HepG2 (cell line): ENCODE results near the gene ODAD4. TPM values are rescaled to one million over a fixed set of nuclear protein-coding genes. Genes with fewer than 3 reads are reported as not detected.
"Not testable (repeated sequence)": the region's sequence is repeated elsewhere in the genome, so short reads cannot be mapped to it uniquely, and the experiment has no call there.

ENCODE experiments used
- ATAC-seq: fragments of 200-7000 bp; cut with Tn5 transposase; 3 replicates; pipeline ENCODE4 v1.9.1; 2020; ENCODE audit warnings: mild to moderate bottlenecking, moderate library complexity
- BruUV-seq: library from RNA; stranded (reverse); fragments of 400-500 nt; replicated peaks from 2 replicates; lab custom pipeline; 2021; lab: Mats Ljungman, UMichigan
- CTCF ChIA-PET: fragments of 300-600 bp; formaldehyde crosslinking; extraction: SDS; loops from one replicate; lab custom pipeline; 2021; ENCODE audit warnings: low total read pairs, inconsistent platforms, low intra/inter-chr PET ratio; lab: Yijun Ruan, JAX
- POLR2A ChIA-PET: fragments of 350-600 bp; sonication (Branson Sonifier 250); formaldehyde crosslinking; loops from one replicate; lab custom pipeline; 2020; ENCODE audit warnings: antibody characterized with exemption, inconsistent platforms; lab: Yijun Ruan, JAX
- DNase-seq: peaks from one replicate; pipeline ENCODE4 v3.0.0-alpha.2; 2015; ENCODE audit warnings: low spot score
- FAIRE-seq: peaks from 3 replicates; lab custom pipeline; 2011; peaks lifted over from hg19 to GRCh38; lab: Jason Lieb, UNC
- H2AFZ ChIP-seq: one replicate; pipeline ENCODE4 v1.6.1; 2011; ENCODE audit warnings: low read length, inconsistent platforms
- H3K27ac ChIP-seq: fragments of 300-600 bp; 3 replicates; pipeline ENCODE4 v1.8.0; 2011; ENCODE audit warnings: mixed run types, mild to moderate bottlenecking, mixed read lengths, low read length, inconsistent platforms; ENCODE audit not compliant: insufficient read depth; ENCODE audit errors: extremely low read length
- H3K27me3 ChIP-seq, 2 experiments: fragments of 200-600 bp in 1 of 2; 2 replicates in 1 of 2; 3 replicates in 1 of 2; pipeline versions ENCODE4 v1.6.0 to v1.8.0; 2011; ENCODE audit warnings: low read length in 2 of 2, mild to moderate bottlenecking in 2 of 2, moderate library complexity in 2 of 2, inconsistent platforms in 1 of 2; ENCODE audit not compliant: insufficient read depth in 2 of 2, control insufficient read depth in 1 of 2
- H3K36me3 ChIP-seq, 2 experiments: fragments of 200-600 bp in 1 of 2; replicated peaks in 1 of 2; 2 replicates in 1 of 2; 3 replicates in 1 of 2; pipeline versions ENCODE4 v1.5.1 to v1.8.0; 2011; ENCODE audit warnings: low read length in 2 of 2, inconsistent platforms in 1 of 2; ENCODE audit not compliant: insufficient read depth in 2 of 2, control insufficient read depth in 1 of 2
- H3K4me1 ChIP-seq: 2 replicates; pipeline ENCODE4 v1.5.1; 2012; ENCODE audit warnings: low read length, inconsistent platforms; ENCODE audit not compliant: insufficient read depth
- H3K4me2 ChIP-seq: 2 replicates; pipeline ENCODE4 v1.6.0; 2011; ENCODE audit warnings: low read depth, low read length, inconsistent platforms
- H3K4me3 ChIP-seq, 3 experiments: fragments of 200-600 bp in 1 of 3; sonication (generic), shearing (Covaris generic) in 1 of 3; replicated peaks in 1 of 3; 2 replicates each; pipeline ENCODE4 v1.5.1; 2011 to 2016; ENCODE audit warnings: low read length in 3 of 3, inconsistent platforms in 2 of 3, low read depth in 2 of 3, mild to moderate bottlenecking in 2 of 3, control low read depth in 1 of 3, mixed read lengths in 1 of 3; ENCODE audit not compliant: insufficient read depth in 1 of 3
- H3K79me2 ChIP-seq: one replicate; pipeline ENCODE4 v1.6.1; 2011; ENCODE audit warnings: low read length, inconsistent platforms; ENCODE audit not compliant: insufficient read depth
- H3K9ac ChIP-seq: 2 replicates; pipeline ENCODE4 v1.6.0; 2011; ENCODE audit warnings: mild to moderate bottlenecking, low read depth, low read length, inconsistent platforms; ENCODE audit not compliant: insufficient read depth
- H3K9me3 ChIP-seq: 2 replicates; pipeline ENCODE4 v1.5.1; 2012; ENCODE audit warnings: mild to moderate bottlenecking, low read length
- H4K20me1 ChIP-seq: 2 replicates; pipeline ENCODE4 v1.6.0; 2011; ENCODE audit warnings: inconsistent platforms, mild to moderate bottlenecking, low read length, moderate library complexity; ENCODE audit not compliant: insufficient read depth
- CTCF ChIP-seq: sonication (generic); formaldehyde crosslinking; IDR thresholded peaks from 2 replicates; pipeline ENCODE4 v1.5.0; 2020; ENCODE audit warnings: mild to moderate bottlenecking, missing genetic modification reagents, moderate library complexity
- RAD21 ChIP-seq: fragments of 450-650 bp; formaldehyde crosslinking; IDR thresholded peaks from 2 replicates; pipeline ENCODE4 v1.5.0; 2020; ENCODE audit warnings: mild to moderate bottlenecking
- STAG1 ChIP-seq: sonication (generic); formaldehyde crosslinking; IDR thresholded peaks from 2 replicates; pipeline ENCODE4 v1.4.0; 2020; ENCODE audit warnings: missing genetic modification reagents
- ZBTB2 ChIP-seq: sonication (generic); formaldehyde crosslinking; IDR thresholded peaks from 2 replicates; pipeline ENCODE4 v1.8.0; 2022; ENCODE audit warnings: low read depth, missing genetic modification reagents
- whole genome bisulfite sequencing: methylation state at CpG from one replicate; pipeline ENCODE4 v1.1.6; 2017; ENCODE audit warnings: low lambda C conversion rate; 5-methylcytosine and 5-hydroxymethylcytosine counted together
- in situ Hi-C: cut with HindIII; loops from 2 replicates; pipeline ENCODE4 v1.10.0; 2017; ENCODE audit warnings: low pct_unique_long_range_greater_than_20kb; ENCODE audit not compliant: extremely low pct_ligation_motif_present
- intact Hi-C: fragments of 100-400 bp; cut with micrococcal nuclease; formaldehyde crosslinking; loops from one replicate; pipeline ENCODE4 v1.10.0; 2022; ENCODE audit not compliant: unreplicated experiment
- polyA plus RNA-seq, 8 experiments: library from polyadenylated mRNA; depleted of rRNA in 3 of 8; stranded (reverse) in 7 of 8; unstranded in 1 of 8; fragments of >200 nt; fragmentation: Illumina TruSeq in 4 of 8; extraction: Trizol in 4 of 8; gene quantifications; 2 replicates each; pipeline versions ENCODE4 v1.2.1 to v1.2.3, GENCODE V29; 2011 to 2016; ENCODE audit warnings: low read depth in 4 of 8, missing spikeins in 1 of 8, mixed read lengths in 1 of 8; ENCODE audit not compliant: insufficient read depth in 1 of 8
- total RNA-seq, 5 experiments: library from RNA; depleted of rRNA; stranded (reverse); fragments of >200 nt; fragmentation: Illumina TruSeq; extraction: Trizol; gene quantifications; 2 replicates each; pipeline ENCODE4 v1.2.3, GENCODE V29; 2016; ENCODE audit warnings: low read depth in 1 of 5

ODAD4 gene
- total and polyA plus RNA-seq, 2 of the 13 experiments (the other 11 are each of a cell fraction or from before 2014, with no cell fraction given), result 0.48 to 0.53 TPM

- peaks cover 68% of the 10 kb centered on the region for H3K4me1 ChIP-seq
- in situ Hi-C loops (no loop called here), intact Hi-C loops (no loop called here)
- FAIRE-seq (no peak), DNase-seq (peak; percentile 33), ATAC-seq (peak; percentile 90)
- TF ChIP-seq RAD21, result peak; percentile 27; the same call in 1 of the 2 replicates
- peak; percentile 59 for TF ChIP-seq STAG1
- TF ChIP-seq CTCF, result peak; percentile 61
- TF ChIP-seq ZBTB2 (CRISPR knock-in tag), result no peak
- no peaks in the 10 kb centered on the region for H3K27me3 ChIP-seq
- POLR2A ChIA-PET, result interaction anchor here (1.5 to 9.0 kb wide), 3 partner anchors 9 to 43 kb away, joined by 3 to 183 read pairs (median 4); partner anchors contain the start of genes DNAJC7 and NKIRAS2
- H3K79me2 ChIP-seq, result peaks cover 92% of the 10 kb centered on the region
- CTCF ChIA-PET, result interaction anchor here (1.3 kb wide), 1 partner anchor 46 kb away, joined by 6 read pairs; no protein-coding TSS in a partner anchor
- H3K4me2 ChIP-seq, result no peak overlapping the region
- peaks cover 4 to 31% of the 10 kb centered on the region in 2 experiments for H3K36me3 ChIP-seq
- H3K27ac ChIP-seq, result no peak overlapping the region
- H3K9ac ChIP-seq, result no peak overlapping the region
- 84% methylated on average over 4 of the region's 4 CpGs for WGBS
- H2AFZ ChIP-seq, result no peak overlapping the region
- H3K4me3 ChIP-seq, result no peak overlapping the region
- peaks cover 26% of the 10 kb centered on the region for H4K20me1 ChIP-seq
- no TSS peak for BruUV-seq
- no peaks in the 10 kb centered on the region for H3K9me3 ChIP-seq
Observed at GRCh38 chr17:42009170-42009569, 78.8 kb downstream of the ODAD4 start.

DNA sequence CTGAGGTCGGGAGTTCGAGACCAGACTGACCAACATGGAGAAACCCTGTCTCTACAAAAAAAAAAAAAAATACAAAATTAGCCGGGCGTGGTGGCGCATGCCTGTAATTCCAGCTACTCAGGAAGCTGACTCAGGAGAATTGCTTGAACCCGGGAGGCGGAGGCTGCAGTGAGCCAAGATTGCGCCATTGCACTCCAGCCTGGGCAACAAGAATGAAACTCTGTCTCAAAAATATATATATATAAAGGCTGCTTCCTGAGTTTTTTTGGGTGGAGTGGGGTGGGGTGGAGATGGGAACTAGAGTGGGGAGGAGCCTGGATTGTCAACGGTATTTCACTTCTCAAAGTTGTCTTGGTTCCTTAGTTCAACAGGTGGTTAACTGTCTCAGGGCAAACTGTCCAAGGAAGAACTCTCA, 79.9 kb downstream of the ODAD4 start:
- DNase-seq, intact Hi-C loops, CTCF ChIA-PET, ATAC-seq, H3K27me3 ChIP-seq, in situ Hi-C loops, H3K4me3 ChIP-seq, H3K27ac ChIP-seq, H2AFZ ChIP-seq, BruUV-seq, H3K9ac ChIP-seq, FAIRE-seq, H3K9me3 ChIP-seq, H3K4me2 ChIP-seq: not testable (repeated sequence)
- peaks cover 4 to 31% of the 10 kb centered on the region in 2 experiments for H3K36me3 ChIP-seq
- H3K79me2 ChIP-seq, result peaks cover 92% of the 10 kb centered on the region
- H3K4me1 ChIP-seq, result peaks cover 68% of the 10 kb centered on the region
- H4K20me1 ChIP-seq, result peaks cover 23% of the 10 kb centered on the region
- WGBS, result 90% methylated on average over 9 of the region's 9 CpGs
- POLR2A ChIA-PET, result interaction anchor here (9.0 kb wide), 1 partner anchor 8 kb away, joined by 183 read pairs; the partner anchor contains the start of genes DNAJC7 and NKIRAS2
